HCT116 (cell line): ENCODE results near the gene RXFP1.

Experiments
- EGR1 ChIP-seq: IDR thresholded peaks from 2 replicates; pipeline ENCODE4 v1.6.1; 2012; ENCODE audit warnings: low read depth
- EZH2 ChIP-seq: fragments of 200-600 bp; sonication (generic); IDR thresholded peaks from 2 replicates; pipeline ENCODE4 v1.6.1; 2017; ENCODE audit warnings: antibody characterized with exemption, mixed run types
- EZH2phosphoT487 ChIP-seq: fragments of 200-600 bp; IDR thresholded peaks from 2 replicates; pipeline ENCODE4 v1.6.1; 2018; ENCODE audit warnings: antibody characterized with exemption, borderline replicate concordance
- MAX ChIP-seq: IDR thresholded peaks from 2 replicates; pipeline ENCODE4 v1.6.1; 2012
- POLR2A ChIP-seq: IDR thresholded peaks from 2 replicates; pipeline ENCODE4 v1.7.0; 2011; ENCODE audit warnings: borderline replicate concordance; ENCODE audit not compliant: insufficient read depth, insufficient read length; ENCODE audit errors: extremely low read depth
- POLR2AphosphoS5 ChIP-seq: IDR thresholded peaks from 2 replicates; pipeline ENCODE4 v1.6.1; 2011; ENCODE audit warnings: mild to moderate bottlenecking, low read depth, low read length, moderate library complexity
- RAD21 ChIP-seq: IDR thresholded peaks from 2 replicates; pipeline ENCODE4 v1.6.1; 2012; ENCODE audit warnings: low read depth, mild to moderate bottlenecking
- REST ChIP-seq: IDR thresholded peaks from 2 replicates; pipeline ENCODE4 v1.6.1; 2012; ENCODE audit warnings: low read depth
- SIN3A ChIP-seq: IDR thresholded peaks from 2 replicates; pipeline ENCODE4 v1.6.1; 2012; ENCODE audit warnings: low read depth
- TCF7L2 ChIP-seq: IDR thresholded peaks from 2 replicates; pipeline ENCODE4 v1.7.0; 2011; ENCODE audit warnings: borderline replicate concordance, inconsistent platforms; ENCODE audit not compliant: insufficient read depth, insufficient read length; ENCODE audit errors: extremely low read depth
- YY1 ChIP-seq: IDR thresholded peaks from 2 replicates; pipeline ENCODE4 v1.6.1; 2011; ENCODE audit warnings: low read length, low read depth, moderate library complexity, mild to moderate bottlenecking; ENCODE audit not compliant: insufficient replicate concordance; ENCODE audit errors: extremely low read depth
- TF ChIP-seq, protein P1 (sequence below), 3 experiments: fragments of 200-600 bp in 1 of 3; sonication (generic) in 1 of 3; IDR thresholded peaks in 2 of 3; conservative IDR thresholded peaks in 1 of 3; 2 replicates each; pipeline ENCODE4 v1.5.1; 2012 to 2017; ENCODE audit warnings: low read depth in 2 of 3, low read length in 2 of 3, antibody characterized with exemption in 1 of 3, borderline replicate concordance in 1 of 3, control low read depth in 1 of 3, mild to moderate bottlenecking in 1 of 3, mixed read lengths in 1 of 3, mixed run types in 1 of 3, moderate library complexity in 1 of 3; ENCODE audit not compliant: insufficient read depth in 1 of 3
- TF ChIP-seq, protein P2 (sequence below): IDR thresholded peaks from 2 replicates; pipeline ENCODE4 v1.6.1; 2012

DNA sequence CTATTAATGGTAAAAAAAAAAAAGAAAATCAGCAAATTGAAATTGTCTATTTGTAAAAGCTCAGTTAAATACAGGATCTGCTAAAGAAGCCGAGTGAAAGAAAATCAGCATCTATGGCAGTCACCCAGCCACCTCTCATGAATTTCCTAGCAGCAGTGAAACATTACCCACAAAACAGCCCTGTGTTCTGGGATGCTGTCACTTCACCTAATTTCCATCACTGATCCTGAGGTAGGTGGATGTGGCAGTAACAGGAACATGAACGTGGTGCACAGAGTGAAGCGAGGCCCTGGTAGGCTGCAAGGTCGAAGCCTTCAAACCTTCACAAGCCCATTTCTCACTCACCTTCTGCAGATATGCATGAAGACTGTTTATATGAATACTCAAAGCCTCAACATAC lies 65.2 kb downstream of the RXFP1 start:
- TF ChIP-seq REST, result no peak
- TF ChIP-seq, protein P1, sequence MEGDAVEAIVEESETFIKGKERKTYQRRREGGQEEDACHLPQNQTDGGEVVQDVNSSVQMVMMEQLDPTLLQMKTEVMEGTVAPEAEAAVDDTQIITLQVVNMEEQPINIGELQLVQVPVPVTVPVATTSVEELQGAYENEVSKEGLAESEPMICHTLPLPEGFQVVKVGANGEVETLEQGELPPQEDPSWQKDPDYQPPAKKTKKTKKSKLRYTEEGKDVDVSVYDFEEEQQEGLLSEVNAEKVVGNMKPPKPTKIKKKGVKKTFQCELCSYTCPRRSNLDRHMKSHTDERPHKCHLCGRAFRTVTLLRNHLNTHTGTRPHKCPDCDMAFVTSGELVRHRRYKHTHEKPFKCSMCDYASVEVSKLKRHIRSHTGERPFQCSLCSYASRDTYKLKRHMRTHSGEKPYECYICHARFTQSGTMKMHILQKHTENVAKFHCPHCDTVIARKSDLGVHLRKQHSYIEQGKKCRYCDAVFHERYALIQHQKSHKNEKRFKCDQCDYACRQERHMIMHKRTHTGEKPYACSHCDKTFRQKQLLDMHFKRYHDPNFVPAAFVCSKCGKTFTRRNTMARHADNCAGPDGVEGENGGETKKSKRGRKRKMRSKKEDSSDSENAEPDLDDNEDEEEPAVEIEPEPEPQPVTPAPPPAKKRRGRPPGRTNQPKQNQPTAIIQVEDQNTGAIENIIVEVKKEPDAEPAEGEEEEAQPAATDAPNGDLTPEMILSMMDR (IDR thresholded peaks at IDR 0.05 in 2 of 3, conservative IDR thresholded peaks at IDR 0.05 in 1 of 3; ENCODE audit: borderline replicate concordance in 1 of 3, insufficient read depth in 1 of 3, low read depth in 2 of 3, low read length in 2 of 3), result no peak
- no peak for TF ChIP-seq RAD21
- TF ChIP-seq POLR2A, result no peak
- TF ChIP-seq EZH2, result no peak
- no peak for TF ChIP-seq YY1
- no peak for TF ChIP-seq EZH2phosphoT487
- TF ChIP-seq TCF7L2, result no peak
- no peak for TF ChIP-seq EGR1
- no peak for TF ChIP-seq POLR2AphosphoS5
- no peak for TF ChIP-seq SIN3A
- TF ChIP-seq, protein P2, sequence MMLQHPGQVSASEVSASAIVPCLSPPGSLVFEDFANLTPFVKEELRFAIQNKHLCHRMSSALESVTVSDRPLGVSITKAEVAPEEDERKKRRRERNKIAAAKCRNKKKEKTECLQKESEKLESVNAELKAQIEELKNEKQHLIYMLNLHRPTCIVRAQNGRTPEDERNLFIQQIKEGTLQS, result no peak
- TF ChIP-seq MAX, result no peak
